T-helper 2 cell treated with Interferon-gamma antibody and Interleukin-4, amounts not matched to agents 5 μg/mL and 100 μg/mL, for 36 hours (primary cell): Measurements from ENCODE around the gene CD63.
"Not testable (repeated sequence)": the region's sequence is repeated elsewhere in the genome, so short reads cannot be mapped to it uniquely, and the experiment has no call there.

ENCODE experiments used
- DNase-seq: peaks from one replicate; pipeline ENCODE4 v3.0.0; 2021; ENCODE audit warnings: low spot score
- H3K27ac Mint-ChIP-seq: one replicate; pipeline ENCODE4 v1.8.0; 2021; ENCODE audit warnings: mild to moderate bottlenecking, mixed read lengths
- H3K27me3 Mint-ChIP-seq: one replicate; pipeline ENCODE4 v1.8.0; 2021; ENCODE audit warnings: low read depth, mixed read lengths
- H3K36me3 Mint-ChIP-seq: one replicate; pipeline ENCODE4 v1.8.0; 2021; ENCODE audit warnings: low read depth, mixed read lengths
- H3K4me1 Mint-ChIP-seq: one replicate; pipeline ENCODE4 v1.8.0; 2021; ENCODE audit warnings: low read depth, mixed read lengths
- H3K4me3 Mint-ChIP-seq: one replicate; pipeline ENCODE4 v1.8.0; 2022; ENCODE audit warnings: mild to moderate bottlenecking, moderate library complexity, mixed read lengths
- H3K9me3 Mint-ChIP-seq: one replicate; pipeline ENCODE4 v1.8.0; 2021; ENCODE audit warnings: mixed read lengths

The CD63 gene, protein sequence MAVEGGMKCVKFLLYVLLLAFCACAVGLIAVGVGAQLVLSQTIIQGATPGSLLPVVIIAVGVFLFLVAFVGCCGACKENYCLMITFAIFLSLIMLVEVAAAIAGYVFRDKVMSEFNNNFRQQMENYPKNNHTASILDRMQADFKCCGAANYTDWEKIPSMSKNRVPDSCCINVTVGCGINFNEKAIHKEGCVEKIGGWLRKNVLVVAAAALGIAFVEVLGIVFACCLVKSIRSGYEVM

DNA sequence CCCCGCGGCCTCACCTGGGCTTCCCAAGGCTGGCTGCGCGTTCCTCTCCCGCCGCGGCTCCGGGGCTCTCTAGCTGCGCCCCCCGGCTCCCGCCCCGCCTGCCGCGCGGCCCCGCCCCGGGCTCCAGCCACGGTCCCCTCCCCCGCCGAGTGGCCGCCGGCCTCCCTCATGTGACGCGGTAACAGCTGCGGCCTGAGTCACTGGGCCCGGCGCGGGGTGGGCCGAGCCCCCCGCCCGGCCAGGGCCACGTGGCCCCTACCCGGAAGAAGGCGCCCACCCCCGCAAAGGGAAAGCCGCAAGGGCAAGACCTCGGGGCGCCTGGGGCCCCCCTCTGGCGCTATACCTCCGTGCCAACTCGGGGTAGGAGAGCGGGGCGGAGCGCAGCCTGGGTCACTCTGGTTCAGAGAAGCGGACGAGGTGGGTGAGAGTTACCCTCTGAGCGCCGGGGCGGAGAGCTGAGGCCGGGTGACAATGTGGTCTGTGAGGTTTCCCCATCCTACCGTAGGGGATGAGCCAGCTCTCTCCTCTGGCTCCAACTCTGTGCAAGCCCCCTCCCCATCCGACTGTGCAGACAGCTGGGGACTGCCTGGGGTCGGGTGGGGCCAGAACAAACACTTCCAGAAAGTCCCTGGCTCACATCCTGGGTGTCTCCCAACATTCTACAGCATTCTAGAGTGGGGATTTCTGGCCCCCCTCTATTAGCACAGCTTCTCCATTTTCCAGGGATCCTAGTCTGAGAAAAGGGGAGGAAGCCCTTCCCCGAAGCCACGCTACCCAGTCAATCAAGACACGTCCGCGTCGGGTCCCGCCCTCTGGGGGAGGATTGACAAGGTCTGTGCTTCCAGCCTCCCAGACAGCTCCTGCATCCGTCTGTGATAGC is at the start of gene CD63:
Gene CD63 (minus strand): TSS at position 71 of the 880 bp plus-strand sequence. CDS start 668 bp downstream, outside the sequence.
- Mint-ChIP-seq H3K4me1 (peaks cover 31% of the 10 kb centered on the region), H3K4me3 (peak within 1 kb of the TSS; percentile 88), H3K27me3 (no peaks in the 10 kb centered on the region), H3K36me3 (peaks cover 15% of the 10 kb centered on the region), H3K27ac (peak within 1 kb of the TSS; percentile 90), H3K9me3 (no peaks in the 10 kb centered on the region)
- DNase-seq = peak; percentile 84

DNA sequence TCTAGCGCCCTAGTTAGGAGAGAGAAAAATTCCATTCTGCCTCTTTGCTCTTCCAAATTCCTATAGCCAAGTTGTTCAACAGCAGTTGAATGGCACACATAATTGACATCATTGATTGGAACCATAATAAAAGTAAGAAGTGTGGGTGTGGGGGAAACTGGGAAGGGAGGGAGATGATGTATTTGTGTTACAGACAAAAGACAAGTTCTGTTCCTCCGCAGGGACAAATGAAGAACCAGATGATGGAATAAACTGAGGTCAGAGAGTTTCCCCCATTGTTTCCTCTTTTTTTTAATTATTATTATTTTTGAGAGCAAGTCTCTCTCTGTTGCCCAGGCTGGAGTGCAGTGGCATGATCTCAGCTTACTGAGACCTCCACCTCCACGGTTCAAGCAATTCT is 49.0 kb upstream of the CD63 start:
- H3K4me1 Mint-ChIP-seq = peaks cover 19% of the 10 kb centered on the region
- peaks cover 48% of the 10 kb centered on the region for H3K36me3 Mint-ChIP-seq
- H3K27me3 Mint-ChIP-seq = no peaks in the 10 kb centered on the region
- H3K9me3 Mint-ChIP-seq = no peaks in the 10 kb centered on the region
- peak overlapping the region; percentile 19 for H3K27ac Mint-ChIP-seq
- DNase-seq = no peak
- no peak overlapping the region for H3K4me3 Mint-ChIP-seq

DNA sequence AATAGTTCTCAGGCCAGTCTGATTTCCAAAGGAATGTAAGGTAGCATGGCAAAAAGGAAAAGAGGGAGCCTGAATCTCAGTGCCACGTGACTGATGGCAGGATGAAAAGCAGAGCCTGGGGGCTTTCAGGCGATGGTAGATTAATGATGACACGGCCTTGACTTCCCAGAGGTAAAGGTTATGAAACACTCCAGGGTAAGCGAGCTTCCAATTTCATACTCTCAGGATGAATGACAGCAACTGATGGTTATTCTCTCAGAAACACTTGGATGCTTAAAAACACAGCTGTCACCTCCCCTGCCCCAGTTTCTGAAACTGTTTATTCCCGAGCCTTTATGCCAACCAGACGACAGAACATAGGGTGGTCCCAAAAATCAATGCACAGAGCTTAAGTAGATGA is 42.9 kb upstream of the CD63 start:
- peaks cover 39% of the 10 kb centered on the region for H3K36me3 Mint-ChIP-seq
- no peak for DNase-seq
- no peaks in the 10 kb centered on the region for H3K27me3 Mint-ChIP-seq
- H3K27ac Mint-ChIP-seq = peak overlapping the region; percentile 69
- H3K4me1 Mint-ChIP-seq = peaks cover 11% of the 10 kb centered on the region
- H3K4me3 Mint-ChIP-seq = no peak overlapping the region
- no peaks in the 10 kb centered on the region for H3K9me3 Mint-ChIP-seq

DNA sequence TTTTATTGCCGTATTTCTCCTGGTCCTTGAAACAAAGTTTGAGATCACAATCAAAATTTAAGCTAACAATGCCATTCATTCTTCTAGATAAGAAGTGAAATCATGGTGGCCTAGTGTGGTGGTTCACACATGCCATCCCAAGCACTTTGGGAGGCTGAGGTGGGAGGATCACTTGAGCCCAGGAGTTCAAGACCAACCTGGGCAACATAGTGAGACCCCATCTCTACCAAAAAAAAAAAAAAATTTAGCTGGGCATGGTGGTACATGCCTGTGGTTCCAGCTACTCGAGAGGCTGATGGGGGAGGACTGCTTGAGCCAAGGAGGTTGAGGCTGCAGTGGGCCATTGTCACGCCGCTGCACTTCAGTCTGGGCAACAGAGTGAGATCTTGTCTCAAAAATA is 38.3 kb upstream of the CD63 start:
- Mint-ChIP-seq H3K4me1 (peaks cover 14% of the 10 kb centered on the region), H3K27ac (no peak overlapping the region), H3K9me3 (no peaks in the 10 kb centered on the region), H3K4me3 (no peak overlapping the region), H3K36me3 (peaks cover 30% of the 10 kb centered on the region), H3K27me3 (no peaks in the 10 kb centered on the region)
- DNase-seq = no peak

DNA sequence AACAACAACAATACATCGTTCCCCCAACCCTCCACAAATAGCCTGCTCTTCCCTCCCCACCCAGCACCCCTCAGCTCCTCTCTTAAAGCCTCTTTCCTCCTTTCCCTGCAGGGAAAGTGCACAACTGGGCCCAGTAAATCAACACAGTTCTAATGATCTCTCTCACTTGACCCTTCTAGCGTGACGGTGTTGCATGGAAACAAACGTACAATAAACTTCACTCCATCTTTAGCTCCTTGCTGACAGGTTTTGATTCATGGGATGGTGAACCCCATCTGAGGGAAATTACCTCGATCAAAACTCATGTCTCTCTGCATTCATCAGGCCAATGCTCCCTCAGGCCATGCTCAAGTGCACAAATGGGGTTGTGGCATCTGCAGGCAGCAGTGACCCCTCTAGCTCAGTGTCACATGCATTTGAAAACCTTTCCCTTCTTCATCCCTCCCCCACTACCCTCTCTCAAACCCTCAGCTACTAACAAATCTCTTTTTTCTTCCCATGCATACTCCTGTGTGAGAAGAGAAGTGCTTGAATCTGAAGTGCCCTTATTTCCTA is 37.0 kb upstream of the CD63 start:
- Mint-ChIP-seq H3K36me3 (peaks cover 26% of the 10 kb centered on the region), H3K27ac (no peak overlapping the region)

DNA sequence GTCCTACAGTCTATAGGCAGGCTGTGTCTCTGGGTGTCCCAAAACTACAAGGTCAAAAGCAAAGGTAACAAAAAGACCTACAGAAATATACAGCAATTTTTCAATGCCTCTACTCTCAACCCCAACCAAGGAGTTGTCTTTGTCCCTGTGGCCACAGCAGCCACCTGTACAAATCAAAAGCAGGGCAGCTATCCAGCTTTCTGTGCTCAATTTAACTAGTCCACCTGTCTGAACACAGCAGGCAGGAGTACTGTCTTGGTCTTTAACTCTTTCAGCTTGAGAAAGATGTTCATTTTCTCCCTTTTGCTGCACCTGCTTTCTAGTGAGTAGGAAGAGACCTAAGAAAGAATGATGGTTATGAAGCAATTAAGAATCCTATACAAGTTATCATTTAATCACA is 33.8 kb upstream of the CD63 start:
- no peak for DNase-seq
- Mint-ChIP-seq H3K36me3 (peaks cover 46% of the 10 kb centered on the region), H3K27ac (no peak overlapping the region), H3K9me3 (no peaks in the 10 kb centered on the region), H3K27me3 (no peaks in the 10 kb centered on the region), H3K4me1 (peaks cover 16% of the 10 kb centered on the region), H3K4me3 (no peak overlapping the region)

More for the DNA sequence above, 37.0 kb upstream of the CD63 start:
- Mint-ChIP-seq H3K4me3 (no peak overlapping the region), H3K9me3 (no peaks in the 10 kb centered on the region), H3K27me3 (no peaks in the 10 kb centered on the region), H3K4me1 (peaks cover 15% of the 10 kb centered on the region)
- DNase-seq = no peak

DNA sequence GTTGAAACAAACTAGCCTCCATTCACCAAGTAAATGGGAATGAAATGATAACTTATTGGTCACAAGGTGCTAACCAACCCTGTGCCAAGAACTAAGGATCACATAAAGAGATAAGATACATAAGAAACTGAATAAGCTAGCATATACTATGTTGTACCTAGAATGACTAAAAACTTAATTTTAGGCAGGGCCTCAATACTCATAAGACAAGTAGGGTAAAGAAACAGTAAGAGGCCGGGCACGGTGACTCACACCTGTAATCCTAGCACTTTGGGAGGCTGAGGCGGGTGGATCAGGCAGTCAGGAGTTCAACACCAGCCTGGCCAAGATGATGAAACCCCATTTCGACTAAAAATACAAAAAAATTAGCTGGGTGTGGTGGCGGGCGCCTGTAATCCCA is 31.9 kb upstream of the CD63 start:
- Mint-ChIP-seq H3K4me3 (no peak overlapping the region), H3K27ac (peak overlapping the region; percentile 49), H3K4me1 (peaks cover 9% of the 10 kb centered on the region), H3K9me3 (no peaks in the 10 kb centered on the region), H3K27me3 (no peaks in the 10 kb centered on the region), H3K36me3 (peaks cover 48% of the 10 kb centered on the region)
- DNase-seq = peak; percentile 43

DNA sequence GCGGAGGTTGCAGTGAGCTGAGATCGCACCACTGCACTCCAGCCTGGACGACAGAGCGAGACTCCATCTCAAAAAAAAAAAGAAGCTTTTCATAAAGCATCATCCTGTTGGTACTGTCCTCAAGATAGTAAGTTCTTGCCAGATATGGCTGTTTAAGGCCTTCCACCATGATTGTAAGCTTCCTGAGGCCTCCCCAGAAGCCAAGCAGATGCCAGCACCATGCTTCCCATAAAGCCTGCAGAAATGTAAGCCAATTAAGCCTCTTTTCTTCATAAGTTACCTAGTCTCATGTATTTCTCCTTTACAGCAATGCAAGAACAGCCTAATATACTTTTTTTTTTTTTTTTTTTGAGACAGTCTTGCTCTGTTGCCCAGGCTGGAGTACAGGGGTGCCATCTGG is 29.8 kb upstream of the CD63 start:
- not testable (repeated sequence) for H3K4me1 Mint-ChIP-seq, H3K9me3 Mint-ChIP-seq, DNase-seq, H3K27me3 Mint-ChIP-seq, H3K27ac Mint-ChIP-seq, H3K4me3 Mint-ChIP-seq
- H3K36me3 Mint-ChIP-seq = peaks cover 54% of the 10 kb centered on the region

DNA sequence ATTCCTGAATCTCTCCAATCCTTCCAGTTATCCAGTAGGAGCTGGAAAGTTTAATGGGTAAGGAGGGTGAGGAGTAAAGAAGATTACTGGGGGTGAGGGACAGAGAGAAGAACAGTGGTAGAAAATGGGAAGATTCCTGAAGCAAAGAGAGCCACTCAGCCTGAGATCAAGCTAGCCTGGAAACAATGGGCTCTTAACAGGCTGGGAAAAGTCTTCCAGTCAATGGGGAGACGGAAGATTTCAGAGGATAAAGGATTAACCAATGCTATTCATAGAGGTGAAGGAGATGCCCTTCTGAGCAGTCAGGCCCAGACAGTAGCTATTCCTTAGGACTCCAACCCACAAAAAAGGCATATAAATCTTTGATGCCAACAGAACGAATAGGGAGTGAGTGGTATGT is 28.9 kb upstream of the CD63 start:
- Mint-ChIP-seq H3K9me3 (no peaks in the 10 kb centered on the region), H3K27ac (peak overlapping the region; percentile 12), H3K36me3 (peaks cover 57% of the 10 kb centered on the region), H3K27me3 (no peaks in the 10 kb centered on the region), H3K4me3 (no peak overlapping the region), H3K4me1 (peaks cover 8% of the 10 kb centered on the region)
- DNase-seq = no peak

DNA sequence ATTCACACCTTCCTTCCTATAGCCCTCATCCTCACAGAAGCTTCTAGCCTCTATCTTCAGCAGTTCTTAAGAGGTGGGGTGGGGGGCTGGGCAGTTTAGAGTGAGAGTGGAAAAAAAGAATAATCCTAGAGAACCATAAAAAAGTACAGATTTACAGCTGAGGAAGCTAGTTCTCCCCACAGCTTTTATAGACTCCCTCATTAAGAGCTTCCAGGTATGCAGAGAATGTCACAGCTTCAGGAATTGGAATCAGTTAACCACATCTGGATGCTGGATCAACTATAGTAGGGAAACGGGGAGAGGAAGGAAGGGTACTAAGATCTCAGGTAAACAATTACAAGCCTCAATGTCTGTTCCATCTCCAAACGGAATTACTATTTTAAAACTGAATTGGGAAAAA is 26.4 kb upstream of the CD63 start:
- peaks cover 53% of the 10 kb centered on the region for H3K36me3 Mint-ChIP-seq
- H3K4me3 Mint-ChIP-seq = no peak overlapping the region
- H3K9me3 Mint-ChIP-seq = no peaks in the 10 kb centered on the region
- H3K27ac Mint-ChIP-seq = no peak overlapping the region
- H3K4me1 Mint-ChIP-seq = no peaks in the 10 kb centered on the region
- H3K27me3 Mint-ChIP-seq = no peaks in the 10 kb centered on the region
- DNase-seq = no peak

DNA sequence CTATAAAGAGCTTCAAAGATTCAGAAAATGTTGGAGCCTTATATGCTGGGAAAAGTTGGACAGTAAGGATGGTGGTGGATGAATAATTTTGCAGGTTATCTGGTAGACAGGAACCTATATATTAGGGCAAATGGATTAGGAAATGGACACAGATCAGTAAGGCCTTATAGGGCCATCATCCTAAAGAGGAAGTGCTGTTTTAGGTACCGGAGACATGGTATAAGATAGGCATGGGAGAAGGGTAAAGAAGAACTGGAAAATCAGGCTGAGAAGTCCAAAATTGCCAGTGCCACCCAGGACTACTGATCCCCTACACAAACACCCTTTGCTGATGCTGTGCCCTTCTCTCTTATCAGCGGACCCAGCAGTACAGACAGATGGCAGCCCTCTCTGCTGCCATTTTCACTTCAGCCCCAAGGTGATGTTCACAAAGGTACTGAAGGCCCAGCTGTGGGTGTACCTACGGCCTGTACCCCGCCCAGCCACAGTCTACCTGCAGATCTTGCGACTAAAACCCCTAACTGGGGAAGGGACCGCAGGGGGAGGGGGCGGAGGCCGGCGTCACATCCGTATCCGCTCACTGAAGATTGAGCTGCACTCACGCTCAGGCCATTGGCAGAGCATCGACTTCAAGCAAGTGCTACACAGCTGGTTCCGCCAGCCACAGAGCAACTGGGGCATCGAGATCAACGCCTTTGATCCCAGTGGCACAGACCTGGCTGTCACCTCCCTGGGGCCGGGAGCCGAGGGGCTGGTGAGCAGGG is 19.6 kb upstream of the CD63 start:
- H3K4me1 Mint-ChIP-seq = peaks cover 24% of the 10 kb centered on the region
- peaks cover 23% of the 10 kb centered on the region for H3K36me3 Mint-ChIP-seq
- H3K27ac Mint-ChIP-seq = peak overlapping the region; percentile 23
- H3K4me3 Mint-ChIP-seq = no peak overlapping the region
- DNase-seq = no peak
- H3K9me3 Mint-ChIP-seq = no peaks in the 10 kb centered on the region
- H3K27me3 Mint-ChIP-seq = no peaks in the 10 kb centered on the region

DNA sequence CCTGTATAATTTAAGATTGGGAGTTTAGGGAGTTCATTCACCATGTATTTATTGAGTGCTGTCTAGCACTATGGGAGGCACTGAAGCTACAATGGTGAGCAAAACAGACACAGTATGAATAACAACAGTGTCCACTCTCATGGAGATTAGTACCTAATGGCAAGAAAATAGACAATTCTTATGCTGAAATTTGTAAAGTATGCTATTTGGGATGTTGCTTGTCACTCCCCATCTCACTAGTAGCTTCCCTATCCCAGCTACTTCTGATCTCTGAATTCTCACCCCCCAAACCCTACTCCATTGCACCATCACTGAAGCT is 18.1 kb upstream of the CD63 start:
- peaks cover 3% of the 10 kb centered on the region for H3K27me3 Mint-ChIP-seq
- peaks cover 16% of the 10 kb centered on the region for H3K36me3 Mint-ChIP-seq
- DNase-seq = no peak
- H3K4me1 Mint-ChIP-seq = peaks cover 32% of the 10 kb centered on the region
- no peaks in the 10 kb centered on the region for H3K9me3 Mint-ChIP-seq
- no peak overlapping the region for H3K4me3 Mint-ChIP-seq
- no peak overlapping the region for H3K27ac Mint-ChIP-seq

DNA sequence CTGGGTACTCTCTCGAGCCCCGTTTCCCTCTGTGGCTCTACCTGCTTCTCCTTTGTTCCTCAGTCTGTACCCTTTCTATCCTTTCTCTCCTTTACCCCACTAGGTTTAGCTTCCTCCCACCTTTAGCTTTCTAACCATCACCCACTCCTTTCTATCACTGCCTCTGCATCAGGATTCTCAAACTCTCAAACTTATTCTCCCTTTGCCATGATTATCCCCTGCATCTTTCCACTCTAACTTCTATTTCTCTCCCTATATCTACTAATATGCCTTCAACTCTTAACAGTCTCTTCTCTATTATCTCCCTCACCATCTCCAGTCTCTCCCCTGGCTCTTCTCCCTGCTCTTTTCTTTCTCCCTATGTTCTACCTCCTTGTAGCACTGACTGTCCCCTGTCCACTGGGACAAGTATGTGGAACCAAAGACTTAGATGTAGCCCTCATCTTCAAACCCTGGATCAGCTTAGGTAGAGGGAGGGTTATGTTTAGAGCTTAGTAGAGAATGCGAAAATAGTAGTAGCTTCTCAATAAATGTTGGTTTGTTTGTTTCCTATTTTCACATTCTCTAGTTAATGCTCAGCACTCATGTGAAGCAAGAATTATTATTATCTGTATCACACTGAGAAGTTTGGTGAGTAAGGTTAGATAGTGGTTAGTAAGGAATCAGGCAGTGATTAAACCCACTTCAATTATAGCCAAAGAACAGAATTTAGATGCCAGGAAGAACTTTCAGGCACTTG is 17.5 kb upstream of the CD63 start:
- Mint-ChIP-seq H3K9me3 (no peaks in the 10 kb centered on the region), H3K36me3 (peaks cover 15% of the 10 kb centered on the region), H3K4me3 (peak overlapping the region; percentile 51), H3K27ac (peak overlapping the region; percentile 28), H3K4me1 (peaks cover 34% of the 10 kb centered on the region), H3K27me3 (peaks cover 5% of the 10 kb centered on the region)
- no peak for DNase-seq
